ENCODE results near the gene C16orf46.

Gene C16orf46

DNA sequence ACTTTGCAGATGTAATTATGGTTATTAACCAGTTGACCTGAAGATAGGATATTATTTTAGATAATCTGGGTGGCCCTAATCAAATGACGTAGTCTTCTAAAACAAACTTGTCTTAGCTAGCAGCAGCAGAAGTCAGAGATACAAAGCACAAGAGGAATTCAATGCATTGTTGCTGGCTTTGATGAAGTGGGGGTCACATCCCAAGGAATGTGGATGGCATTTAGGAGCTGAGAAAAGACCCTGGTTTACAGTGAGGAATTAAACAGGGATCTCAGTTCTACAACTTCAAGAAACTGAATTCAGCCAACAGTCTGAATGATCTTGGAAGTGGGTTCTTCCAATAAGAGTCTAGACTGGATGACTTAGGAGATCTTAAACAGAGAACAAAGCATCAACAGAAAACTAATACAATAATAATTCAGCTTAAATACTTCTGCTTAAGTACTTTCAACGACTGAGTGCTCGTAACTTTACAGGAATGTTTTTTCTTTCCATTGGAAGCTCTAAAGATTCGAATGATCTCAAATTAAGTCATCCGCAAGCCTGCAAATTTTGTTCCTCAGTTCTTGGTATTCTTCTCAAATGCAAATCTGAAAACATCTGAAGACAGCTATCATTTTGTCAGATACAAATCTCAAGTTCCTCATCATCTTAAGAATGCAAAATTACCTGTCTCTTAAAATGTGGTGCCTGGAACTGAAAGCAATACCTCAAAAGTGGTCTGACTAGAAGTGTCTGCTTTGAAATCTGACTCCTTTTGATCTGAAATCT lies 3.3 kb downstream of the C16orf46 start:
- DNase-seq: no peak

DNA sequence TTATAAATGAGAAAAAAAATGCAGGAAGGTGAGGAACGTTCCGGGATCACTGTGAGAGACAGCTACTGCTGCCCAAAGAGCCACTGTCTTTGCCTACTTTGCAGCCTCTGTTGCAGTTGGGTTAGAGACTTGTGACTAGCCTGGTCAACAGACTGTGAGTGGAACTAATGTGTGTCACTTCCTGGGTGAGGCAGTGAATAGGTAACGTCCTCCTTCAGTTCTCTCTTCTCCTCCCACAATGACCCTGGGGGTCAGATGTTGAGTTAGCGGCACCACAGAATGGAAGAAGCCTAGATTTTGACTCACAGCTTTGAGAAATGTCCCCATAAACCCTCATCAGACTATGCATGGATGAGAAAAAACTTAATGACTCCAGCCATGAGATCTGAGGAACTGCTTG lies 5.2 kb downstream of the C16orf46 start:
- DNase-seq: no peak

GRCh38 chr16:81070979-81071378 lies 6.1 kb downstream of the C16orf46 start:
- no peak for DNase-seq

- DNase-seq: no peak
These were observed 8.0 kb downstream of the C16orf46 start for GRCh38 chr16:81069063-81069462.

DNA sequence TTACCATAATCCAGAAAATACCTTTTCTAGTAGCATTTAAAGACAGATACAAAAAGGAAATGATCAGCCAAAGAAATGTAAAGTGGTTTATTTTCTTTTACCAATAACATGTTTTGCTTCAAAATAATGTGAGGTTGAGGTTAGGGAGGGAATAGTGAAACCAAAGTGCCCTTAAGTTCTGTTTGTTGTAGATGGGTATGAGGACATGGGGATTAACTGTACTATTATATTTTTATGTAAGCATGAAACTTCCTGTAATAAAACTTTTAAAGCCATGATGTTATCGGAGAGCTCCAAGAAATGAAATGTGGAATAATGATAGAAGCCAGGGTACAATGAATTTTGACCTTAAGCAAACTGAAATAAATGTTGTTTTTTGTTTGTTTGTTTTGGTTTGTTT lies 9.9 kb downstream of the C16orf46 start:
- no peak for DNase-seq

DNA sequence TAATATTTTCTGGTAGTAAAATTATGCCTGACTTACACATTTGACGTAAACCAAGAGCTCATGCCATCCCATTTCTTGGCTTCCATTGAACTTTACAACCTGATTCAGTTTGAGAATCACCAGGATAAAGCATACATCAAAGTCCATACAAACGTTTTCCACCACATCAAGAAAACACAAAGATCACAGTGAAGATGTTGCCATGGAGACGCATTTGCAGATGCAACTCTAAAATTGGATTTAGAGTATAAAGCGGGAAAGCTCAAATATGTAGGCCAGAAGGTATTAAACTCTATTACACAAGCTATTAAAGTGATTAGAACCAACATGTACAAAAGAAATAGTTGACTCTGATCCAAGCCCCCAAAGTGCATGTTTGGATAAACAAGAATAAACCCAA lies 10.4 kb downstream of the C16orf46 start:
- no peak for DNase-seq

DNA sequence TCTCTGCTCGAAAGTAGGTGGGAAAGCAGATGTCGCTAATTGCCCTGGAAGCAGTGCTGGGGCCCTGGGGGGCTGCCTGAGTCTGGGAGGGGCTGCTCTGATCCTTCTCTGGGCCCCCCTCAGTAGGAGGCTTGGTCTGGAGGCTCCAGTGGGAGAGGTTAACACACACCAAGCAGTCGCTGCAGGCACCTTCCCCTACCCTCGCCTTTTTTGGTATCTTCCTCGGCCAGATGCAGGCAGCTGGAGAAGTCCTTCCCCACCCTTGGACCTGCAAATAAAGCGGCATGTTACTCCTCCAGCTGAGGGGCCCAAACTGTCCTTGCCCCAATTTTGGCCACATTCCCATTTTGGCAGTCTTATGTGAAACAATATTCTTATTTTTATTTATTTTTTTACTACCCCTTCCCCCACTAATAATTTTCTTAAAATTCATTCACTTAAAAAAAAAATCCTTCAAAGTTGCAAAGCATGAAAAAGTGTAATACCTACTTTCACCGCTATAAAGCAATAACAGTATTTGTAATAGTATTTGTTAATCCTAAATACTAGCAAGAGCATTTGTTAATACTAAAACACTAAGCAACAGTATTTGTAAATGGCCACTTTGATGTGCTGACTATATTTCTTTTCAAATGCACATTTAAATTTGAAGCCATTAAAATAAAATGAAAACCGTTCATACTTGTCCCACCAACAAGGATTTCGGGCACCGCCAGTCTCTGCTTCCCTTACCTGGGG lies 15.0 kb downstream of the C16orf46 start:
- no peak for DNase-seq

DNA sequence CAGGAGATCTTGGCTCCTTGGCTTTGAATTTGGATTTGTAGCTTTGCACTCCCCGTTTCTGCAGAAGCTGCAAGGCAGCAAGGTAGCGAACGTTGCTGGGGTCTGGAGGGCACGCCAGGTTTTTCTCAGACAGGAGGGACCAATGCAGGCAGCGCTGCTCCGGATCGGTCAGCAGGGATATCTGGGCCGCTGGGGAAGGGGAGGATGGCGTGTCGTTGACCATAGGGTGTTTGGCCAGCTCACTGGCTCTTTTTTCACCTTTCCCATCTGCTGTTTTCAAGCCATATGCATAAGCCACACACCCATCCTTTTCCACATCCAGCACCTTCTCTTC lies 15.8 kb downstream of the C16orf46 start:
- DNase-seq: no peak

- no peak for DNase-seq
These were observed 16.3 kb downstream of the C16orf46 start for GRCh38 chr16:81060576-81061306.

GRCh38 chr16:81053761-81054160 lies 23.3 kb downstream of the C16orf46 start:
- no peak for DNase-seq

GRCh38 chr16:81042821-81043220 lies 34.2 kb downstream of the C16orf46 start:
- DNase-seq: no peak

GRCh38 chr16:81041696-81042095 lies 35.3 kb downstream of the C16orf46 start:
- DNase-seq: no peak

DNA sequence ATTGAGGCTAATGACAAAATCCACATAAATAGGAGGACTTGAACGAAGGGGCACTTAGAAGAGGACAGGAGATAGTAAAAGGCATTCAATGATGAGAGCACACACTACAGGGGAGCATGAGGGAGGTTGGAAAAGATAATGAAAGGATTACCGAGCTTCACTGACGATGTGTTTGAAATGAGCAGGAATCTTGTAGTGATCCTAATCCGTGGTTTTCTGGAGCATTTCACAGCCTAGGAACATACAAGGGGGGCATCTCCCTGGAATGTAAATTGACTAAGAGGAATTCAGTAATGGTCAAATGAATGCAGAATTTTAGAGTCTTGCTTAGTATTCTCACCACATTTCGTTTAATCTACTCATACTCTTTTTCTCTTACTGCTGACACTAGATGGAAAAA lies 36.2 kb downstream of the C16orf46 start:
- no peak for DNase-seq

DNA sequence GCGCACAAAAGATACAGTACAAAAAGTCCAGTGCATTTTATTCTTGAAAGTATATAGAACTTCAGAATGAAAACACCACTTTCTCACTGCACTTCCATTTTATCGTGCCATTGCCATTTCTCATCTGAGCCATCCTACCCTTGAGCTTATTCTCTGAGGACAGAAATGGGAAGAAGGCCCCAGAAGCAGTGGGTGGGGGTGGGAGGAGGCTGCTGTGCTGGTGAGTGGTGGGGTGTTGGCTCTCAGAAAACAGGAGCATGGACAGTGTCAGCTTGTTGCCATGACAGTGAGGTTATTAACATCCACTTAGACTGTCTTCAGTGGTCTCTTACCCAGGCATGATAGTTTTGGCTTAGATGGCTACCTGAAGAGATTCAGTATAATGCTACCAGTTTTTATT lies 36.9 kb downstream of the C16orf46 start:
- no peak for DNase-seq

- DNase-seq: no peak
These were observed 40.2 kb downstream of the C16orf46 start for GRCh38 chr16:81036751-81037350.

DNA sequence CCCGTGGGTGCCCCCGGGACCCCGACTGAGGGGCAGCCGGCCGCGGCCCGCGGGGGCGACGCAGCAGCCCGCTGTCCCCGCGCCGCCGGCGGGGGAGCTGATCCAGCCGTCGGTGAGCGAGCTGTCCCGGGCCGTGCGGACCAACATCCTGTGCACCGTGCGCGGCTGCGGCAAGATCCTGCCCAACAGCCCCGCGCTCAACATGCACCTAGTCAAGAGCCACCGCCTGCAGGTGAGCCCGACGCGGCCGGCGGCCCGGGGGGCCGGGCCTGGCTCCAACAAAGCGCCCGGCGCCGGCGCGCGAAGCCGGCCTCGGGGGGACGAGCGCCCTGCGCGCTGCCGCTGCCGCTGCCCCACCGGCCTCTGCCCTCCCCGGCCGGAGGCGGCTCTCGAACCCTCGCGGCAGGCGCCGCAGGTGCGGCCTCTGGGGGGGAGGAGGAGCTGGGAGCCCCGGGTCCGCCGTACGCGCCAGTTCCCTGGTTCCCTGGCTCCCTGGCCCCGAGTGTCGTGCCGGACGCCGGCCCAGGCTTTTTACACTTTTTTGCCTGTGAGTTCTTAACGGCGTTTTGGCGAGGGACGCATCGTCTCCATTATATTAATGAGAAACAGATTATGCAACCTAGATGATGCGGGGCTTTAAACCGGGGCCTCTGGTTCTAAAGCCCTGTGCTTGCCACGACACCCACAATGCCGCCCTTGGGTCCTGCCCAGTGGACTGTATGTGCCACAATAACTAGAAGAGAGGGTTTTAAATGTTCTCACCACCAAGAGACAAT lies 40.9 kb downstream of the C16orf46 start:
- DNase-seq: no peak

GRCh38 chr16:81035398-81035974 lies 41.6 kb downstream of the C16orf46 start, which contains the start of gene ATMIN:
Gene ATMIN (plus strand): TSS chr16:81035842. CDS start chr16:81035871, 29 bp downstream.
- peak; percentile 31 for DNase-seq

DNA sequence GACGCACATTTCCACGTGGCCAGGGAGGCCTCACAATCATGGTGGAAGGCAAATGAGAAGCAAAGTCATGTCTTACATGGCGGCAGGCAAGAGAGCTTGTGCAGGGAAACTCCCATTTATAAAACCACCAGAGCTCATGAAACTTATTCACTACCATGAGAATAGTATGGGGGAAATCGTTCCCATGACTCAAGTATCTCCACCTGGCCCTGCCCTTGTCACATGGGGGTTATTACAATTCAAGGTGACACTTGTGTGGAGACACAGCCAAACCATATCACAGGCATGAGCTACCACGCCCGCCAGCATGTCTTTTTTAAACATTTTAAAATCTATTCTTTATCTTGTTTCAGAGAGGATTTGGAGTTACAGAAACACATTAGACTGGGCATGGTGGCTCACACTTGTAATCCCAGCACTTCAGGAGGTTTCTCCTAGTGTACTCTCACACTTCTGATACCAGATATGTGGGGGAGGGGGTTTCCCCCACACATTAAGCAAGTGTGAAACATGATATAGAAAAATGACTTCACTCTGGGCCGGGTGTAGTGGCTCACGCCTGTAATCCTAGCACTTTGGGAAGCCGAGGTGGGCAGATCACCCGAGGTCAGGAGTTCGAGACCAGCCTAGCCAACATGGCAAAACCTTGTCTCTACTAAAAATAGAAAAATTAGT lies 47.0 kb downstream of the C16orf46 start:
- no peak for DNase-seq

- no peak for DNase-seq
These were observed 50.6 kb downstream of the C16orf46 start for GRCh38 chr16:81026429-81026828.

- no peak for DNase-seq
These were observed 58.5 kb downstream of the C16orf46 start for GRCh38 chr16:81018496-81018895.

GRCh38 chr16:81014672-81015071 lies 62.4 kb downstream of the C16orf46 start:
- no peak for DNase-seq

DNA sequence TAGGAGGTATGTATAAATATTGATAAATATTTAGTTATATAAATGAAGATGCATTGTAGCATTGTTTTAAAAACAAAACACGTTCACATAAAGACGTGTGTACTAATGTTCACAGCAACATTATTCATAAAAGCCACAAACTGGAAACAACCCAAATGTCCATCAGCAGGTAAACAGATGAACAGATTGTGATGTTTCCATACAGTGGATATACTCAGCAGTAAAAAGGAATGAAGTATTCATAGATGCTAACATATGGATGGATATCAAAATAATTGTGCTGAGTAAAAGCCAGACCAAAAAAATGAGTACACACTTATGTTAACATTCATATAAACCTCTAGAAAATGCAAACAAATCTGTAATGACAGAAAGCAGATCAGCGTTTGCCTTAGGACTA lies 64.1 kb downstream of the C16orf46 start:
- DNase-seq: no peak

Measured in NCI-H446 treated with DMSO at 0.1 percent for 48 hours (cell line).